Sigmoid colon (tissue), 7 donors: ENCODE data around the gene CFAP45. TPM values are rescaled to one million over a fixed set of nuclear protein-coding genes. Genes with fewer than 3 reads are reported as not detected.

Source experiments
- DNase-seq: peaks from one replicate; pipeline ENCODE4 v3.0.0-alpha.2; 2019
- H3K27ac ChIP-seq, 4 donors: fragments of 200-600 bp; sonication (generic); one replicate each; pipeline ENCODE4 v1.5.1; 2016 to 2019; ENCODE audit warnings: mild to moderate bottlenecking in 1 of 4
- H3K27me3 ChIP-seq, 3 donors: fragments of 200-600 bp; sonication (generic); one replicate each; pipeline ENCODE4 v1.5.1; 2019; ENCODE audit warnings: mild to moderate bottlenecking in 1 of 3
- H3K36me3 ChIP-seq, 4 donors: fragments of 200-600 bp; sonication (generic); one replicate each; pipeline ENCODE4 v1.5.1; 2016 to 2019
- H3K4me1 ChIP-seq, 4 donors: fragments of 200-600 bp; sonication (generic); one replicate each; pipeline ENCODE4 v1.5.1; 2017 to 2019
- H3K4me3 ChIP-seq, 4 donors: fragments of 200-600 bp; sonication (generic); one replicate each; pipeline ENCODE4 v1.5.1; 2017 to 2019; ENCODE audit warnings: mild to moderate bottlenecking in 2 of 4, moderate library complexity in 1 of 4
- H3K9me3 ChIP-seq, 4 donors: fragments of 200-600 bp in 3 of 4; sonication (generic) in 3 of 4; one replicate each; pipeline versions ENCODE4 v1.5.1 to v1.6.1; 2013 to 2019
- CTCF ChIP-seq, 4 experiments: fragments of 450-650 bp in 3 of 4; fragments of 200-600 bp in 1 of 4; IDR thresholded peaks; one replicate each; pipeline ENCODE4 v1.5.1; 2016 to 2019; ENCODE audit warnings: antibody characterized with exemption in 4 of 4, mild to moderate bottlenecking in 3 of 4, moderate library complexity in 2 of 4
- EP300 ChIP-seq, 4 donors: sonication (generic); formaldehyde crosslinking; IDR thresholded peaks; one replicate each; pipeline ENCODE4 v1.6.1; 2017; ENCODE audit warnings: antibody characterized with exemption in 4 of 4
- POLR2A ChIP-seq, 2 donors: fragments of 450-650 bp; IDR thresholded peaks; one replicate each; pipeline ENCODE4 v1.6.1; 2016; ENCODE audit warnings: antibody characterized with exemption in 2 of 2, mild to moderate bottlenecking in 2 of 2, moderate library complexity in 2 of 2
- POLR2AphosphoS5 ChIP-seq, 4 donors: sonication (generic); formaldehyde crosslinking; IDR thresholded peaks; one replicate each; pipeline ENCODE4 v1.6.1; 2017; ENCODE audit warnings: antibody characterized with exemption in 4 of 4
- WGBS, 2 donors: extraction: QIAGEN DNeasy Blood & Tissue Kit; methylation state at CpG; one replicate each; pipeline ENCODE4 v1.1.7; 2013; 5-methylcytosine and 5-hydroxymethylcytosine counted together
- intact Hi-C: fragments of 100-400 bp; cut with DNase I; formaldehyde crosslinking; loops from one replicate; pipeline ENCODE4 v1.15.1; 2023
- polyA plus RNA-seq, 3 donors: library from polyadenylated mRNA; stranded (reverse); fragments of 200-250 nt; gene quantifications; one replicate each; pipeline ENCODE4 v1.2.3, GENCODE V29; 2013
- total RNA-seq, 4 donors: library from RNA; depleted of rRNA; stranded (reverse); fragments of >200 nt; gene quantifications; one replicate each; pipeline ENCODE4 v1.1.0, GENCODE V29; 2016
- donor health status: healthy with polysubstance abuse.
- donor health status: Bipolar disorder and iron deficiency.
- donor health status: healthy.

Gene CFAP45
- total and polyA plus RNA-seq, 7 donors = 0.29 to 1.8 (median 1.0) TPM; not detected in 3

- no peaks in the 10 kb centered on the region for H3K27me3 ChIP-seq
- H3K9me3 ChIP-seq = no peaks in the 10 kb centered on the region
- H3K4me3 ChIP-seq = peak overlapping the region in 1 of 4 donors; percentile 68
- no peak for TF ChIP-seq CTCF (IDR thresholded peaks at IDR 0.05)
- TF ChIP-seq POLR2AphosphoS5 (IDR thresholded peaks at IDR 0.05) = no peak
- TF ChIP-seq EP300 (IDR thresholded peaks at IDR 0.05) = no peak
- no peak for TF ChIP-seq POLR2A (IDR thresholded peaks at IDR 0.05)
- peaks cover 0 to 26% (median 21%) of the 10 kb centered on the region in 4 donors for H3K4me1 ChIP-seq
- intact Hi-C loops = loop anchor here (2.0 kb wide), 2 partner anchors 69 to 75 kb away; partner anchors contain the start of genes DUSP23 and TAGLN2
- WGBS, 2 donors = 92 to 95% methylated on average over 34 of the region's 34 CpGs
- H3K27ac ChIP-seq = peak overlapping the region; percentile 91 to 97 (median 96)
- no peak for DNase-seq
- H3K36me3 ChIP-seq = no peaks in the 10 kb centered on the region
Observed at GRCh38 chr1:159855709-159856108, 44.3 kb downstream of the CFAP45 start.

GRCh38 chr1:159854693-159855192, 45.2 kb downstream of the CFAP45 start:
- intact Hi-C loops = loop anchor here (2.0 kb wide), 2 partner anchors 70 to 74 kb away; partner anchors contain the start of genes DUSP23 and TAGLN2
- TF ChIP-seq POLR2AphosphoS5 (IDR thresholded peaks at IDR 0.05) (peak; percentile 79 to 92 (median 90)), CTCF (IDR thresholded peaks at IDR 0.05) (peak in 1 of 4 experiments; percentile 9), EP300 (IDR thresholded peaks at IDR 0.05) (no peak), POLR2A (IDR thresholded peaks at IDR 0.05) (peak in 1 of 2 donors; percentile 57)
- 0 to 1% methylated on average over 59 of the region's 59 CpGs for WGBS, 2 donors
- DNase-seq = peak; percentile 93
- H3K36me3 ChIP-seq = no peaks in the 10 kb centered on the region
- no peaks in the 10 kb centered on the region for H3K9me3 ChIP-seq
- no peaks in the 10 kb centered on the region for H3K27me3 ChIP-seq
- H3K4me1 ChIP-seq = peaks cover 0 to 26% (median 21%) of the 10 kb centered on the region in 4 donors
- peak overlapping the region; percentile 91 to 97 (median 96) for H3K27ac ChIP-seq
- peak overlapping the region; percentile 57 to 73 (median 68) for H3K4me3 ChIP-seq

GRCh38 chr1:159854116-159854692, 45.8 kb downstream of the CFAP45 start:
- Histone ChIP-seq H3K9me3 (no peaks in the 10 kb centered on the region), H3K27ac (peak overlapping the region; percentile 91 to 97 (median 96)), H3K27me3 (no peaks in the 10 kb centered on the region), H3K4me1 (peaks cover 0 to 26% (median 21%) of the 10 kb centered on the region in 4 donors), H3K36me3 (no peaks in the 10 kb centered on the region), H3K4me3 (peak overlapping the region; percentile 57 to 73 (median 68))
- peak in 2 of 4 donors; percentile 3 to 17 for TF ChIP-seq POLR2AphosphoS5 (IDR thresholded peaks at IDR 0.05)
- TF ChIP-seq CTCF (IDR thresholded peaks at IDR 0.05) = no peak
- TF ChIP-seq EP300 (IDR thresholded peaks at IDR 0.05) = no peak
- peak in 1 of 2 donors; percentile 45 for TF ChIP-seq POLR2A (IDR thresholded peaks at IDR 0.05)
- intact Hi-C loops = loop anchor here (2.0 kb wide), 2 partner anchors 71 to 73 kb away; partner anchors contain the start of genes DUSP23 and TAGLN2
- DNase-seq = peak; percentile 87
- 1% methylated on average over 31 of the region's 31 CpGs for WGBS, 2 donors

GRCh38 chr1:159853417-159854115, 46.4 kb downstream of the CFAP45 start:
- intact Hi-C loops = loop anchor here (2.0 kb wide), 2 partner anchors 71 to 73 kb away; partner anchors contain the start of genes DUSP23 and TAGLN2
- Histone ChIP-seq H3K4me3 (peak overlapping the region; percentile 57 to 73 (median 68)), H3K4me1 (peaks cover 0 to 26% (median 21%) of the 10 kb centered on the region in 4 donors), H3K27me3 (no peaks in the 10 kb centered on the region), H3K27ac (peak overlapping the region; percentile 91 to 97 (median 96)), H3K36me3 (no peaks in the 10 kb centered on the region), H3K9me3 (no peaks in the 10 kb centered on the region)
- no peak for TF ChIP-seq POLR2AphosphoS5 (IDR thresholded peaks at IDR 0.05)
- no peak for TF ChIP-seq EP300 (IDR thresholded peaks at IDR 0.05)
- no peak for TF ChIP-seq CTCF (IDR thresholded peaks at IDR 0.05)
- 12 to 24% methylated on average over 6 of the region's 6 CpGs for WGBS, 2 donors
- DNase-seq = no peak
